ENCODE measurements around the gene MYO1B.
A peak's percentile ranks its signal among the peaks of the same experiment; 100 is the strongest.

The MYO1B gene

GRCh38 chr2:191215230-191215629 lies 30.0 kb upstream of the MYO1B start:
- no peak overlapping the region for H2AFZ ChIP-seq (ENCODE audit: low read depth, low read length)
- peaks cover 16% of the 10 kb centered on the region for H3K4me1 ChIP-seq (ENCODE audit: low read length)
- H3K27me3 ChIP-seq (ENCODE audit: low read depth, low read length), result 0 out of 2 replicates have a peak, but pooled peaks cover 3% of the 10 kb centered on the region
- TF ChIP-seq EZH2phosphoT487 (IDR thresholded peaks at IDR 0.05; ENCODE audit: low read depth), result no peak
- TF ChIP-seq, protein P1, sequence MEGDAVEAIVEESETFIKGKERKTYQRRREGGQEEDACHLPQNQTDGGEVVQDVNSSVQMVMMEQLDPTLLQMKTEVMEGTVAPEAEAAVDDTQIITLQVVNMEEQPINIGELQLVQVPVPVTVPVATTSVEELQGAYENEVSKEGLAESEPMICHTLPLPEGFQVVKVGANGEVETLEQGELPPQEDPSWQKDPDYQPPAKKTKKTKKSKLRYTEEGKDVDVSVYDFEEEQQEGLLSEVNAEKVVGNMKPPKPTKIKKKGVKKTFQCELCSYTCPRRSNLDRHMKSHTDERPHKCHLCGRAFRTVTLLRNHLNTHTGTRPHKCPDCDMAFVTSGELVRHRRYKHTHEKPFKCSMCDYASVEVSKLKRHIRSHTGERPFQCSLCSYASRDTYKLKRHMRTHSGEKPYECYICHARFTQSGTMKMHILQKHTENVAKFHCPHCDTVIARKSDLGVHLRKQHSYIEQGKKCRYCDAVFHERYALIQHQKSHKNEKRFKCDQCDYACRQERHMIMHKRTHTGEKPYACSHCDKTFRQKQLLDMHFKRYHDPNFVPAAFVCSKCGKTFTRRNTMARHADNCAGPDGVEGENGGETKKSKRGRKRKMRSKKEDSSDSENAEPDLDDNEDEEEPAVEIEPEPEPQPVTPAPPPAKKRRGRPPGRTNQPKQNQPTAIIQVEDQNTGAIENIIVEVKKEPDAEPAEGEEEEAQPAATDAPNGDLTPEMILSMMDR (IDR thresholded peaks at IDR 0.05; ENCODE audit: low read depth, low read length), result no peak
- H3K9ac ChIP-seq (ENCODE audit: low read length), result no peak overlapping the region
- no peaks in the 10 kb centered on the region for H4K20me1 ChIP-seq (ENCODE audit: insufficient read depth, low read length)
- H3K9me3 ChIP-seq (ENCODE audit: insufficient read depth, low read length), result peaks cover 6% of the 10 kb centered on the region; the same call in 1 of the 2 replicates
- no peak overlapping the region for H3K4me2 ChIP-seq (ENCODE audit: low read length)
- no peak overlapping the region for H3K27ac ChIP-seq (ENCODE audit: low read length)
- no peaks in the 10 kb centered on the region for H3K36me3 ChIP-seq (replicated peaks; ENCODE audit: low read depth, low read length)
- H3K4me3 ChIP-seq (ENCODE audit: low read length), result no peak overlapping the region
- H3K79me2 ChIP-seq (ENCODE audit: low read length), result no peaks in the 10 kb centered on the region

- Histone ChIP-seq H3K27me3 (ENCODE audit: low read depth, low read length) (0 out of 2 replicates have a peak, but pooled peaks cover 3% of the 10 kb centered on the region), H3K9ac (ENCODE audit: low read length) (no peak overlapping the region), H3K27ac (ENCODE audit: low read length) (no peak overlapping the region), H3K36me3 (replicated peaks; ENCODE audit: low read depth, low read length) (no peaks in the 10 kb centered on the region), H3K4me3 (ENCODE audit: low read length) (no peak overlapping the region), H2AFZ (ENCODE audit: low read depth, low read length) (no peak overlapping the region), H3K4me2 (ENCODE audit: low read length) (no peak overlapping the region), H4K20me1 (ENCODE audit: insufficient read depth, low read length) (no peaks in the 10 kb centered on the region), H3K4me1 (ENCODE audit: low read length) (peaks cover 20% of the 10 kb centered on the region), H3K79me2 (ENCODE audit: low read length) (no peaks in the 10 kb centered on the region), H3K9me3 (ENCODE audit: insufficient read depth, low read length) (peaks cover 6% of the 10 kb centered on the region; the same call in 1 of the 2 replicates)
- TF ChIP-seq, protein P1 (IDR thresholded peaks at IDR 0.05; ENCODE audit: low read depth, low read length), result no peak
- no peak for TF ChIP-seq EZH2phosphoT487 (IDR thresholded peaks at IDR 0.05; ENCODE audit: low read depth)
These were observed 29.5 kb upstream of the MYO1B start for GRCh38 chr2:191215666-191216065.

- peaks cover 4% of the 10 kb centered on the region; the same call in 1 of the 2 replicates for H3K9me3 ChIP-seq (ENCODE audit: insufficient read depth, low read length)
- H3K79me2 ChIP-seq (ENCODE audit: low read length), result no peaks in the 10 kb centered on the region
- H2AFZ ChIP-seq (ENCODE audit: low read depth, low read length), result no peak overlapping the region
These were observed 27.6 kb upstream of the MYO1B start for GRCh38 chr2:191217580-191217979.

GRCh38 chr2:191218292-191218898 lies 26.8 kb upstream of the MYO1B start:
- H4K20me1 ChIP-seq (ENCODE audit: insufficient read depth, low read length), result no peaks in the 10 kb centered on the region
- H3K36me3 ChIP-seq (replicated peaks; ENCODE audit: low read depth, low read length), result no peaks in the 10 kb centered on the region
- H3K9me3 ChIP-seq (ENCODE audit: insufficient read depth, low read length), result 0 out of 2 replicates have a peak, but pooled peaks cover 4% of the 10 kb centered on the region
- H2AFZ ChIP-seq (ENCODE audit: low read depth, low read length), result peak overlapping the region; percentile 78; the same call in 1 of the 2 replicates
- no peaks in the 10 kb centered on the region for H3K79me2 ChIP-seq (ENCODE audit: low read length)
- 0 out of 2 replicates have a peak, but pooled peaks cover 3% of the 10 kb centered on the region for H3K27me3 ChIP-seq (ENCODE audit: low read depth, low read length)
- peak overlapping the region; percentile 20; the same call in 1 of the 2 replicates for H3K9ac ChIP-seq (ENCODE audit: low read length)
- H3K4me2 ChIP-seq (ENCODE audit: low read length), result peak overlapping the region; percentile 66
- TF ChIP-seq, protein P1 (IDR thresholded peaks at IDR 0.05; ENCODE audit: low read depth, low read length), result peak; percentile 88
- no peak for TF ChIP-seq EZH2phosphoT487 (IDR thresholded peaks at IDR 0.05; ENCODE audit: low read depth)
- peaks cover 24% of the 10 kb centered on the region for H3K4me1 ChIP-seq (ENCODE audit: low read length)
- peak overlapping the region; percentile 59 for H3K4me3 ChIP-seq (ENCODE audit: low read length)
- no peak overlapping the region for H3K27ac ChIP-seq (ENCODE audit: low read length)

More at GRCh38 chr2:191217580-191217979, 27.6 kb upstream of the MYO1B start:
- H3K27me3 ChIP-seq (ENCODE audit: low read depth, low read length), result 0 out of 2 replicates have a peak, but pooled peaks cover 3% of the 10 kb centered on the region
- no peak overlapping the region for H3K9ac ChIP-seq (ENCODE audit: low read length)
- TF ChIP-seq, protein P1 (IDR thresholded peaks at IDR 0.05; ENCODE audit: low read depth, low read length), result no peak
- no peak for TF ChIP-seq EZH2phosphoT487 (IDR thresholded peaks at IDR 0.05; ENCODE audit: low read depth)
- no peak overlapping the region for H3K4me3 ChIP-seq (ENCODE audit: low read length)
- no peaks in the 10 kb centered on the region for H4K20me1 ChIP-seq (ENCODE audit: insufficient read depth, low read length)
- H3K4me2 ChIP-seq (ENCODE audit: low read length), result peak overlapping the region; percentile 66
- no peak overlapping the region for H3K27ac ChIP-seq (ENCODE audit: low read length)
- H3K4me1 ChIP-seq (ENCODE audit: low read length), result peaks cover 24% of the 10 kb centered on the region
- H3K36me3 ChIP-seq (replicated peaks; ENCODE audit: low read depth, low read length), result no peaks in the 10 kb centered on the region

Measured in OCI-LY3 (cell line).